GM21619 (cell line): ENCODE results near the gene STAG3.
"Not testable (repeated sequence)": the region's sequence is repeated elsewhere in the genome, so short reads cannot be mapped to it uniquely, and the experiment has no call there.

ENCODE experiments used
- ATAC-seq: cut with Tn5 transposase; IDR thresholded peaks from one replicate; pipeline ENCODE4 v1.9.1; 2021; ENCODE audit not compliant: unreplicated experiment

Gene STAG3

DNA sequence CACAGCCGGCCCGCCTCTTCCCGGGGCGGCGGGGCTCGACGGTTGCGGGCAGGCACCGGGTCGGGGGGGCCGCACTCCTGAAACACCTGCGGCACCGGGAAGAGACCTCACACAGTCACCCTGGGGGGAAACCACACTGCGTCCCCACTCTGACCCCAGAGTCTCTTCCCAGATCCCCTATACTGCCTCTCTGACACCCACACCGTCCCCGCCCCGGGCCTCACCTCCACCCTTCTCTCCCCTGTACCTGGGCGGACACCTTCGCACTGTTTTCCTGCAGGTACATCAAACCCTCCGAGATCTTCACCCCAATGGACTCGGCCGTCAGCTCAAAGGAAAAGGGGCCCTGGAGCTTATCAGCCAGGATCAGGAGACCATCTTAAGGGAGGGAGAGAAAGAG is 5.9 kb upstream of the STAG3 start:
- no peak for ATAC-seq

DNA sequence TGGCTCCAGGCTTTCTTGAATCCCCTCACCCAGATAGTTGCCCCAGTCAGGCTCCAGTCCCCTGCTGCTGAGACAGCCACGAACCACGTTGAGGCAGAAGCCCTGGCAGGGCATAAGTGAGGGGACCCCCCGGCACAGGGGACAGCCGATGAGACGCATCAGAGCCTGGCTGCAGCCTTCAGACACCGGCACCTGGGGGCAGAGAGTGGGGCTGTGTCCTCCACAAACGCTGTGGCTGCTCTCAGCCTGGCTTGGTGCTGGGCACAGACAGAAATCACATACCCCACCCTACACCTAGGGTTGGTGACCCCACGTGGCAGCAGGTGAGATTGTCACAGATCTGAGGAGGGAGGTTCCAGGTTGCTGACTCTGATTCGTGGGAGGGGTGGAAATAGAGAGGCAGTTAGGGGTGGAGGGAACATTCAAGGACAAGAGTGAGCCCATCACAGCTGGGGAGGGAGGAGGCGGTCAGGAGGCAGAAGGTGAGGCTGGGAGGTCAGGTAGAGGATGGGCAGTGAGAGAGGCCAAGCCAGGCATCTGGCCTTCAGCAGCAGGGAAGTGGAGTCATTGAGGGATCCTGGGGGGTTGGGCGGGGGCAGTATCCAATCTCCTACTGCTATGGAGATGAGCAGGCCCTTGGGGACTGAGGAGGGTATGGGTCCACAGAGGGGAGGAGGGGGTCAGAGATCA is 3.8 kb upstream of the STAG3 start:
- ATAC-seq = no peak

DNA sequence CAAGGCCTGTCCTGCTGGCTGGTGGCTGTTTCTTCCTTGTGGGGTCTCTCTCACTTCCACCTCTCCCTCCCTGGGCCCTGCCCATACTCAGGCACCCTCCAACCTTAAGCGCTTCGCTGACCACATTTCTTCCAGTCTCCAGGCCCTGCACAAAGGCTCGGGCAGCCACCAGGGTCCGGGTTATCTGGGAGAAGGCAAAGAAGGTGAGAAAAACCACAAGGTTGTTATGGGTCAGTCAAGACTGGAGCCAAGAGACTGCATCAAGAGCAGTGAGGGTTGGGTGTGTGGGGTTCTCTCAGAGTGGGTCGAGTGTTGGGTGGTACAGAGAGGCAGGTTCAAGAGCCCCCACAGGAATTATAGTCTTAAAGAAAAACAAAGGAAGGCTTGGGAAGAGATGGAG is 3.1 kb upstream of the STAG3 start:
- no peak for ATAC-seq

DNA sequence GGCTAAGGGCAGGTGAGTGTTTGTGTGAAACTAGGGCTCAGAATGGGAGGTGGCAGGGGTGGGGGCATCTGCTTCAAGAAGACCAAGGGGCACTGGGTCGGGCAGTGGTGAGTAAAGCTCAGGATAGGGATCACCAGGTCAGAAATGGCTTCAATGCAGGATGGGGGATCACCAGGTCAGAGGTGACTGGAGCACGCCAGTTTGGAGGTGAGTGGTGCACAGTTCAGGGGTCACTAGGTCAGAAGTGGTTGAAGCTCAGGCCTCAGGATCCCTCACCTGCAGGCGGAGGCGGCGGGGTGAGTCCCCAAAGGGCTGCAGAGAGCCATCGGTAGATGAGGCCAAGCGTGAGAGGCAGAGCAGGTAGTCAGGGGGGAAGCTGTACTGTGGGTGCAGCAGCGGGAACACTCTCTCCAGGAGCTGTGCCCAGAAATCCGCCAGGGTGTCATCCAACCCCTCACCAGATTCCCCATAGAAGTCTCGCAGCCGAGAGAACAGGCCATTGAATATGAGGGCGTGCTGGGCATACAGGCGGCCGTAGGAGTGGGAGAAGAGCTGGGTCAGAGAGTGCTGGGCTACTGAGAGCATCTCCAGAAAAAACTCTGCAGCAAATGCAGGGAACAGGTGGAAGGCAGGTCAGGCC is 2.3 kb upstream of the STAG3 start:
- ATAC-seq = no peak

DNA sequence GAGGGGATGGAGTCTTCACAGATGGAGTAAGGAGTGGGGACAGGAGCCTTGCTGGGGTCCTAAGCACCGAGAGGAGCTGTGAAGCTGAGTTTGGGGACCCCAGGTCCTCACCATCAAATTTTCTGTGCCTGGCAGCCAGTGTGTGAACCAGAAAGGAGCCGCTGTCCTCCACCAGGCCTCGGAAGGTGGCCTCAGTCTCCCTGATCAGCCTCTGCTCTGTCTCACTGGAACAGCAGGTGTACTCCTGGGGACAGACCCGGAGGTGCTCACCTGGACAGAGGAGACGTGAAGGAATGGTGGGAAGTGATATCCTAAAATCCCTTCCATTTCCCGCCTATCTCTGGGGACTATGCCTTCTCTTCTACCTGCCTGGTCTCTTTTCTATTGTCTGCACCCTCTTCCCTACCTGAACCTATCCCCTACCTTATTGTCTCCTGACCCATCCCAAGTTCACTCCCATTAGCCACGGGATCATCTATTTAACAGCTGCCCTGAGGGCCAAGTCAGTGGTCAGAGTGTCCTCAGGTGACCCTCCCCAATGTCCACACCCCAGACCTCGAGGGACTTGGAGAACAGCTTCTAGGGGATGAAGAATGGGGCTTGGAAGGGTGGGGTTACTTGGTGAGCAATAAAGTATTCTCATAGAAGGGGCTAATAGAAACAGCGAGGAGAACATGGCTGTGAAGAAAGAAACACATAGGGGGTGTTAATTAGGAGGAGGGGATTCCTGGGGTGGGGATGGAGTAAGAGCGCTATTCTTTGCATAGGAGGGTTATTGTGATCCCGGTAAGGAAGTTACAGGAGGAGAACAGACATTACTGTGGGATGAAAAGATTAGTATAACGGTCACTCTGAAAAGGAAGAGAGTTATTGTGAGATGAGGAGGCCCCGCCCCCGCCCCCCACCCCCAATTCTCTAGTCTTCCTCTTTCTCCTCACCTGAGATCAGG is 1.3 kb upstream of the STAG3 start:
- ATAC-seq = no peak

DNA sequence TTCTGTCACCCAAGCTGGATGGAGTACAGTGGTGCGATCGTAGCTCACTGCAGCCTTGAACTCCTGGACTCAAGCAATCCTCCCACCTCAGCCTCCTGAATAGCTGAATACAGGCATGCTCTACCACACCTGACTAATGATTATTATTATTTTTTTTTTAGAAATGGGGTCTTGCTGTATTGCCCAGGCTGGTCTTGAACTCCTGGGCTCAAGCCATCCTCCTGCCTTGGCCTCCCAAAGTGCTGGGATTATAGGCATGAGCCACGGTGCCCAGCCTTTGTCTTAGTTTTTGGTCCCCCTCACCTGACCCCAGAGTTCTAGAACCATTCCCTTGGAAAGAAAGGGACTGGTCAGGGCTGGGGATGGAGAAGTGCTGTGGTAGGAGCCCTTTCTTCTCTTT is 2.4 kb downstream of the STAG3 start:
- ATAC-seq = not testable (repeated sequence)

DNA sequence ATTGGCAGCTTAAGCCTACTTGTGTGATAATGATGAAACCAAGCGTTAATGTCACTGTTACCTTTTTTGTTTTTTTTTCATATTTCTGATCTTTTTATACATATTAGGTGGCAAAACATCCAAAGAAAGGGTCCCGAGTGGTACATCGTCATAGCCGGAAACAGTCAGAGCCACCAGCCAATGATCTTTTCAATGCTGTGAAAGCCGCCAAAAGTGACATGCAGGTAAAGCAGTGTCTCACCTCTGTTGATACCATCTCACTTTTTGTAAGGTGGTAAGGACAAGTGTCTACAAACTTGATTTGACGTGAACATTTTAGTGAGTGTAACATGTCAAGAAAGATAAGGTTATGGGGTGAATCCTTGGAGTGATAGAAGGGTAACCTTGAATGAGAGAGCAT is 4.9 kb downstream of the STAG3 start:
- not testable (repeated sequence) for ATAC-seq

DNA sequence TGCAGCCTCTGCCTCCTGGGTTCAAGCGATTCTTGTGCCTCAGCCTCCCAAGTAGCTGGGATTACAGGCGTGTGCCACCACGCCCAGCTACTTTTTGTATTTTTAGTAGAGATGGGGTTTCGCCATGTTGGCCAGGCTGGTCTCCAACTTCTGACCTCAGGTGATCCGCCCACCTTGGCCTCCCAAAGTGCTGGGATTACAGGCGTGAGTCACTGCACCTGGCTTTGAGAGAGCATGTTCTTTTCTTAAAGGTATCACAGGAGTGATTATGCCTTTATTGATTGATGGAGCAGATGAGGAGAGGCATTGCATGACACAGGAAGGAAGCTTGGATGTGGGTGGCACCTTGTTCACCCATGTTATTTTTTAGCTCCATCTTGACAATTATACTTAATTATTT is 5.4 kb downstream of the STAG3 start:
- not testable (repeated sequence) for ATAC-seq

DNA sequence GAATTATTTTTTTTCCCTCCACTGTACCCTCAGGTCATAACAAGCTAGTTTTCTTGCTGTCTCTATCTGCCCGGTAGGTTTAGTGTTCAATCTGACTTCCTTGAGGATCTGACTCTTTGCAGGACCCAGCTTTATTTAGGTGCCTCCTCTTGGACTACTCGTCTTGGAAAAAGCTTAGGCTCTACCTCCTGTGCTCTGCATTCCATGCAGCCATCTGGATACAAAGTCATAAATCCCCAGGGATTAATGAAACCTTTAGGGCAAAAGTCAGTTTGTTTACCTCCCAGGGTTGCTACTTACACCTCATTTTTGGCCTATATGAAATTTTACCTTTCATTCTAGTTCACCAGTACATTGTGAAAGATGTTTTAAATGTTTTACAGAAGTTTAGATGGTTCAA is 8.0 kb downstream of the STAG3 start:
- no peak for ATAC-seq

DNA sequence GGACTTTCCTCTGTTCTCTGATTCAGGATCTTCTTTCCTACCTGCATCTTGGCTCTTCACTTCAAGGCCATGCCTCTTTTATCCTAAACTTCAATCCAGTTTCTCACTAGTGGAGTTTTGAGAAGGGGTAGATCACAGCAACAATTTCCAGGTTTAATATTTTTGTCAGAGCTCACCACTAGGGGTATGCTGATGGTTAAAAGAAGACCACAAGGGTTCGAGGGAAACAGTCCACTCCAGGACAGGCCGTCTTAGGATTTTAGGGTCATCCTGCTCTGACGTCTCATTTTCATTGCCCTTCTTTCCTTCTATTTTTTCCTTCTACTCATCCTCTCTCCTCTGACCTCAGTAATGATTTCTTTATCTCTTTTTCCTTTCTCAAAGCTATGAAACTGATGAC is 11.3 kb downstream of the STAG3 start:
- no peak for ATAC-seq

DNA sequence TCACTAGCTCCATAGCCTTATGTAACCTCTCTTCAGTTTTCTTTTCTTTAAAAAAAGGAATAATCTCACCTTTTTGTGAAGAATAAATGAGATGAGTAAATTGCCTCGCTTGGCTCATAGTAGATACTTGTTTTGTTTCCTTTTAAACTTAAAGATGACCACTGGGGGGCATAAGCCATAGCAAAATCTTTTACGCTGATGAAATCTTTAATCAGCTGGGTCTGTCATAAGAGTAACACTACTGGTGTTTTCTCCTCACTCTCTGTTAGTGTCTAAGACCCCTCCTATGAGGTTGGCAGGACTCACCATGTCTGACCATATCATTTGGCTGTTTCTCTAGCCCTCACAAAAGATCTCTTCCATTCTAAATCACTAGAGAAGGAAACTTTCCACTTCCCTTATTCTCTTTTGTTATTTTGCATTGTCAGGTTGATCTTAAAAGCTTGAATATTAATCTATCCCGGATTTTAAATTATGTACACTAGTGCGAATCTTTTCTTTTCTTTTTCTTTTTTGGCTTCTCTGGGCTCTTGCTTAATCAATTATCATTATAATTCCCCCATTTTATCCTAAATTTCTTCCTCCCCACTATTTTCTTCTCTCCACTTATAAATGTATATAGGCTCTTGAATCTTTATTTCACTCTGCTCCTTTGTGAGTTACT is 12.5 kb downstream of the STAG3 start:
- ATAC-seq = peak; percentile 55

DNA sequence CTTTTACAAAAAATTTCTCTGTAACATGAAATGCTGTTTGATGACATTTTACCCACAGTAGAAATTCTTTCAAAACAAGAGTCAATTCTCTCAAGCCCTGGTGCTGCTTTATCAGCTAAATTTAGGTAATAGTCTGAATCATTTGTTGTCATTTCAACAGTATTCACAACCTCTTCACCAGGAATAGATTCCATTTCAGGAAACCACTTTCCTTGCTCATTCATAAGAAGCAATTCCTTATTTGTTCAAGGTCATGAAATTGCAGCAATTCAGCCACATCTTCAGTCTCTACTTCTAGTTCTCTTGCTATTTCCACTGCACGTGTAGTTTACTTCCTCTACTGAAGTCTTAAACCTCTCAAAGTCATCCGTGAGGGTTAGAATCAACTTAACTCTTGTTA is 14.1 kb downstream of the STAG3 start:
- ATAC-seq = no peak

DNA sequence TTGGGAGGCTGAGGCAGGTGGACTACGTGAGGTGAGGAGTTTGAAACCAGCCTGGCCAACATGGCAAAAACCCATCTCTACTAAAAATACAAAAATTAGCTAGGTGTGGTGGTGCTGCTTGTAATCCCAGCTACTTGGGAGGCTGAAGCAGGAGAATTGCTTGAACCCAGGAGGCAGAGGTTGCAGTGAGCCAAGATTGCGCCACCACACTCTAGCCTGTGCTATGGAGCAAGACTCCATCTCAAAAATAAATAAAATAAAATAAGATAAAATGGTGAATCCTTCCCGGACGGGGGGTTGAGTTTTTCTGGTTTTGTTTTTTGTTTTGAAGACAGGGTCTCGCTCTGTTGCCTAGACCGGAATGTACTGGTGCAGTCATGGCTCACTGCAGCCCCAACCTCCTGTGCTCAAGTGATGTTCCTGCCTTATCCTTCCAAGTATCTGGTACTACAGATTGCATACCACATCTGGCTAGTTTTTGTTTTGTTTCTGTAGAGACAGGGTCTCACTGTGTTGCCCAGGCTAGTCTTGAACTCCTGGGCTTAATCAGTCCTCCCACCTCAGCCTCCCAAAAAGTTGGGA is 14.7 kb downstream of the STAG3 start:
- not testable (repeated sequence) for ATAC-seq

DNA sequence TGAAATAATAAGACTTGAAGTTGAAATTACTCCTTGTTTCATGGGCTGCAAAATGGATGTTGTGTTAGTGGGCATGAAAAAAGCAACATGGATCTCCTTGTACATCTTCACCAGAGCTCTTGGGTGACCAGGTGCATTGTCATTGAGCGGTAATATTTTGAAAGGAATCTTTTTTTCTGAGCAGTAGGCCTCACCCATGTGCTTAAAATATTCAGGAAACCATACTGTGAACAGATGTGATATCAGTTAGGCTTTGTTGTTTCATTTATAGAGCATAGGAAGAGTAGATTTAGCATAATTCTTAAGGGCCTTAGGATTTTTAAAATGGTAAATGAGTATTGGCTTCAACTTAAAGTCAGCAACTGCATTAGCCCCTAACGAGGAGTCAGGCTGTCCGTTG is 15.3 kb downstream of the STAG3 start:
- no peak for ATAC-seq

DNA sequence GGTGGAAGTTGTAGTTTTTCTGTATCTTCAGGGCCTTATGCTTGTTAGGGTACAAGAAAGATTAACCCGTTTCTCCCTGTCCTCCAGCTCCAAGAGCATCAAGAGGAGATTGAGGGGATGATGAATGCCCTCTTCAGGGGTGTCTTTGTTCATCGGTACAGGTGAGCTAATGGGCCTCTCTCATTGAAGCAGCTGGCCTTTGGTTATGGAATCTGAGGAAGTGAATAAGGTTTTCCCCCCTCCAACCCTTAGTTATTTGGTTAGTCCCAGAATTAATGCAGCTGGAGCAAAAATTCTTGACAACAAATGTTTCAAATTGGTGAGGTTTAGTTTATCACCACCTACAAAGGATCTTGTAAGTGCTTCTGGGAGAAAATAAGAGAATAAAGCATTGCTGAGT is 17.5 kb downstream of the STAG3 start:
- ATAC-seq = no peak

DNA sequence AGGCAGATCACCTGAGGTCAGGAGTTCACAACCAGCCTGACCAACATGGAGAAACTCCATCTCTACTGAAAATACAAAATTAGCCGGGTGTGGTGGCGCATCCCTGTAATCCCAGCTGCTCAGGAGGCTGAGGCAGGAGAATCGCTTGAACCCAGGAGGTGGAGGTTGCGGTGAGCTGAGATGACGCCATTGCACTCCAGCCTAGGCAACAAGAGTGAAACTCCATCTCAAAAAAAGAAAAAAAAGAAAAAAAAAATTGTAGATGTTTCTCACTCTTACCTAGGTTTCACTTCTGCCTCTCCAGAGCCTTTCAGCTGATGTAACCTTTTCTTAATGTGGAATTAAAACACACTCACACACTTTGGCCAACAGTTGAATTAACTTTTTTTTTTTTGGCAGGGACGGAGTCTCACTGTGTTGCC is 18.2 kb downstream of the STAG3 start:
- not testable (repeated sequence) for ATAC-seq

DNA sequence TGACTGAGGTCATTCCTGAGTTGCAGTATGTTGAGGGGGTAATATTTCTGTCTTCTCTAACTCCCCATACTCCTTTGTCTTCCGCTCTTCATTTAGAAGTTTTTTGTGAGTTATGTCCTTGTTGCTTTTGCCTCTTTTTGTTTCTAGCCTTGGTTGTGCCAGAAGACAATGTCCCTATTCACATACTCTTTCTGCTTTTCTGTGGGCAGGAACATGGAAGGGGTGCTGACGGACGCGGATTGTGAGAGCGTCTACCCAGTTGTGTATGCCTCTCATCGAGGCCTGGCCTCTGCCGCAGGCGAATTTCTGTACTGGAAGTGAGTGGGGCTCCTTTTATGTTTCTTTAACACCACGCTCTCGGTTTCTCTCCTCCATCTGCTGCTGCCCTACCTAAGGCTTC is 20.5 kb downstream of the STAG3 start:
- ATAC-seq = no peak

DNA sequence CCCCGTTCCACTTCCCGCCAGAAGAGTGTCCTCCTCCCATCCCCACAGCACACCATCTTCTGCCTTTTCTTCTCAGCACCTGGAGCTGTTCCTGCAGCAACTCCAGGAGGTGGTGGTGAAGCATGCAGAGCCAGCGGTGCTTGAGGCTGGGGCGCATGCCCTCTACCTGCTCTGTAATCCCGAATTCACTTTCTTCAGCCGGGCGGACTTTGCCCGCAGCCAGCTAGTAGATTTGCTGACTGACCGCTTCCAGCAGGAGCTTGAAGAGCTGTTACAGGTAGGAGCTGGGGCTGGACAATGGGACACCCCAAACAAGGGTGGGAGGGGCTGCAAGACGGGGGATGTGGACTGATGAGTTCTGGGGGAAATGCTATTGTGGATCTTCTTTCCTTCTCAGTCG is 23.0 kb downstream of the STAG3 start:
- ATAC-seq = no peak

DNA sequence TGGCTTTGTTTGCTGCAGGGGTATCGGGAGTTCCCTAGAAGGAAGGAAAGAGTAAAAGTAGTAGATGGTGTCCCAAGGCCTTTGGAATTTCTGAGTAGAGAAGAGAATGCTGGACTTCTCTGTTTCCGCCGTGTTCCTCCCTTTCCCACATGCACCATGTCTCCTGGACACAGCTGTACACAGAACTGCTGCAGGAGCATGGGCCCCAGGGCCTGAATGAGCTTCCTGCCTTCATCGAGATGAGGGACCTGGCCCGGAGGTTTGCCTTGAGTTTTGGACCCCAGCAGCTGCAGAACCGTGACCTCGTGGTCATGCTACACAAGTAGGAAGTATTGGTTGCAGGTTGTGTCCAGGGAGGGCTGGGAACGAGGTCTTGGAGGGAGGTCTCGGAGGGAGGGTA is 26.7 kb downstream of the STAG3 start:
- no peak for ATAC-seq

DNA sequence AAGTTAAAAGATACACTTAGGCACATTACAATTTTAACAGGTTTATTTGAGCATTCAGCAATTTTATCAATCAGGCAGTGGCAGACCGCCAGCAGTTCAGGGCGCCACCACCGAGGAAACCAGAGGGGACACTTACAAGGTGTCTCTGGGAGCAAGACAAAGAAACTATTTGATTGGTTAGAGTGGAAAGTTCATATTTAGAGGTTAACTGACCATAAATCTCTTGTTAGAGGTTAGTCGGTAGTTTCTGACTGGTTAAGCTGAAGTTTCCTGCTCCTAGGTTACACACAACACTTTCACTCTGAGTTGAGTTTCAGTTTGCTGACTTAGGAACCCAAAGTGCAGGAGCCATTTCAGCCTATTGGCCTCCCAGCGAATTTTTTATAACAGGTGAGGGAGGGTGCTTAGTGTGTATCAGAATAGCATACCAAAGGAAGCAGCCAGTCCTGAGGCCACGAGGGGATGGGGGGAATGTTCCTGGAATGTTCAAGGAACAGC is 31.2 kb downstream of the STAG3 start:
- peak; percentile 64 for ATAC-seq

DNA sequence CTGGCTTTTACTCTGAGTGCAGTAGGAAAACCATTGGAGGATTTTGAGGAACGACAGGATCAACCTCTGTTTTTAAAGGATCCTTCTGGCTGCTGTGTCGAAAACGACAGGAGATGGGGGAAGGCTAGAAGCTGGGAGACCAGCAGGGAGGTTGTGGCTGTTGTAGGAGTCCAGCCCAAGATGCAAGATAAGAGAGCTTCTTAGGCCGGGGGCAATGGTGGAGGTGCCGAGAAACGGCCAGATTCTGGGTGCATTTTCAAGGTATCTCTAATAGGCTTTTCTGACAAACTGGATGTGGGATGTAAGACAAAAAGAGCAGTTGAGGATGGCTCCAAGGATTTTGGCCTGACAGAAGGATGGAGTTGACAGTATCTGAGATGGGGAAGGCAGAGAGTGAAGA is 31.8 kb downstream of the STAG3 start:
- ATAC-seq = no peak
